HS-5 (cell line): Measurements from ENCODE around the gene EDC3.
"Not testable (repeated sequence)": the region's sequence is repeated elsewhere in the genome, so short reads cannot be mapped to it uniquely, and the experiment has no call there.

Source experiments
- DNase-seq: peaks from one replicate; pipeline ENCODE4 v3.0.0-alpha.2; 2012; ENCODE audit warnings: low read depth

EDC3 gene

GRCh38 chr15:74609938-74610301, 85.9 kb downstream of the EDC3 start:
- no peak for DNase-seq

GRCh38 chr15:74608786-74609185, 87.0 kb downstream of the EDC3 start:
- no peak for DNase-seq

- no peak for DNase-seq
Observed at GRCh38 chr15:74605795-74606150, 90.1 kb downstream of the EDC3 start.

- no peak for DNase-seq
Observed at GRCh38 chr15:74604983-74605794, 90.6 kb downstream of the EDC3 start.

- DNase-seq: no peak
Observed at GRCh38 chr15:74603789-74604705, 91.8 kb downstream of the EDC3 start.

GRCh38 chr15:74603026-74603788, 92.6 kb downstream of the EDC3 start:
- no peak for DNase-seq

GRCh38 chr15:74599156-74599555, 96.7 kb downstream of the EDC3 start:
- no peak for DNase-seq

GRCh38 chr15:74598126-74598842, 97.5 kb downstream of the EDC3 start:
- no peak for DNase-seq

GRCh38 chr15:74597146-74597705, 98.6 kb downstream of the EDC3 start:
- not testable (repeated sequence) for DNase-seq

GRCh38 chr15:74596736-74597135, 99.1 kb downstream of the EDC3 start:
- not testable (repeated sequence) for DNase-seq

- no peak for DNase-seq
Observed at GRCh38 chr15:74595271-74595670, 100.6 kb downstream of the EDC3 start.

- DNase-seq: no peak
Observed at GRCh38 chr15:74594455-74594854, 101.4 kb downstream of the EDC3 start.

- DNase-seq: no peak
Observed at GRCh38 chr15:74593122-74593521, 102.7 kb downstream of the EDC3 start.

GRCh38 chr15:74592222-74592621, 103.6 kb downstream of the EDC3 start:
- DNase-seq: no peak

- no peak for DNase-seq
Observed at GRCh38 chr15:74589826-74590225, 106.0 kb downstream of the EDC3 start.

GRCh38 chr15:74585857-74586256, 110.0 kb downstream of the EDC3 start:
- DNase-seq: no peak

- DNase-seq: no peak
Observed at GRCh38 chr15:74585191-74585590, 110.6 kb downstream of the EDC3 start.

GRCh38 chr15:74584779-74585178, 111.0 kb downstream of the EDC3 start:
- no peak for DNase-seq

GRCh38 chr15:74584204-74584603, 111.6 kb downstream of the EDC3 start:
- DNase-seq: no peak
